Thyroid gland (tissue), 4 donors: ENCODE results near the gene ACD. TPM values are rescaled to one million over a fixed set of nuclear protein-coding genes. Genes with fewer than 3 reads are reported as not detected.

Experiments
- DNase-seq, 2 donors: peaks; one replicate each; pipeline ENCODE4 v3.0.0-alpha.2; 2019
- H3K27ac ChIP-seq, 3 donors: fragments of 200-600 bp; sonication (generic); 1 replicate in 2 of 3; 2 replicates in 1 of 3; pipeline ENCODE4 v1.5.1; 2016 to 2019; ENCODE audit warnings: mild to moderate bottlenecking in 1 of 3, moderate library complexity in 1 of 3
- H3K27me3 ChIP-seq: fragments of 200-600 bp; sonication (generic); one replicate; pipeline ENCODE4 v1.5.1; 2019
- H3K36me3 ChIP-seq, 2 donors: fragments of 200-600 bp; sonication (generic); one replicate each; pipeline ENCODE4 v1.5.1; 2016 to 2019
- H3K4me1 ChIP-seq, 2 donors: fragments of 200-600 bp; sonication (generic); one replicate each; pipeline ENCODE4 v1.5.1; 2017 to 2019
- H3K4me3 ChIP-seq, 3 donors: fragments of 200-600 bp; sonication (generic); replicated peaks in 1 of 3; 1 replicate in 2 of 3; 2 replicates in 1 of 3; pipeline ENCODE4 v1.5.1; 2016; ENCODE audit warnings: mild to moderate bottlenecking in 1 of 3
- H3K9me3 ChIP-seq: fragments of 200-600 bp; sonication (generic); one replicate; pipeline ENCODE4 v1.5.1; 2017
- CTCF ChIP-seq, 6 experiments: fragments of 200-600 bp in 3 of 6; fragments of 450-650 bp in 3 of 6; sonication (generic) in 3 of 6; IDR thresholded peaks; one replicate each; pipeline ENCODE4 v1.5.1; 2016 to 2019; ENCODE audit warnings: antibody characterized with exemption in 6 of 6, mild to moderate bottlenecking in 2 of 6, inconsistent platforms in 1 of 6, moderate library complexity in 1 of 6
- POLR2A ChIP-seq, 2 donors: fragments of 450-650 bp; IDR thresholded peaks; one replicate each; pipeline ENCODE4 v1.6.1; 2017; ENCODE audit warnings: antibody characterized with exemption in 2 of 2, mild to moderate bottlenecking in 2 of 2, moderate library complexity in 1 of 2
- WGBS, 2 donors: methylation state at CpG; one replicate each; pipeline ENCODE4 v1.1.5; 2017; 5-methylcytosine and 5-hydroxymethylcytosine counted together
- intact Hi-C: fragments of 100-400 bp; cut with DNase I; formaldehyde crosslinking; loops from one replicate; pipeline ENCODE4 v1.15.1; 2023
- total RNA-seq, 4 donors: library from RNA; depleted of rRNA; stranded (reverse); fragments of >200 nt; gene quantifications; one replicate each; pipeline ENCODE4 v1.2.3, GENCODE V29; 2016

The ACD gene
- total RNA-seq, 4 donors from 2014 or later, result 9.3 to 28.7 (median 21.5) TPM

- H3K4me3 ChIP-seq, result no peak overlapping the region
- H3K27me3 ChIP-seq, result no peaks in the 10 kb centered on the region
- no peaks in the 10 kb centered on the region for H3K36me3 ChIP-seq
- no peak for TF ChIP-seq CTCF (IDR thresholded peaks at IDR 0.05)
- no peak for TF ChIP-seq POLR2A (IDR thresholded peaks at IDR 0.05)
- WGBS, 2 donors, result 94 to 96% methylated on average over 5 of the region's 5 CpGs
- intact Hi-C loops, result no loop called here
- no peaks in the 10 kb centered on the region for H3K4me1 ChIP-seq
- H3K27ac ChIP-seq, result no peak overlapping the region
- H3K9me3 ChIP-seq, result no peaks in the 10 kb centered on the region
- DNase-seq, result no peak
Observed at GRCh38 chr16:67704110-67704509, 44.0 kb upstream of the ACD start.

- no peak for DNase-seq
- no peak for TF ChIP-seq POLR2A (IDR thresholded peaks at IDR 0.05)
- no peak for TF ChIP-seq CTCF (IDR thresholded peaks at IDR 0.05)
- intact Hi-C loops, result no loop called here
- H3K4me3 ChIP-seq, result no peak overlapping the region
- no peaks in the 10 kb centered on the region for H3K27me3 ChIP-seq
- H3K9me3 ChIP-seq, result no peaks in the 10 kb centered on the region
- WGBS, 2 donors, result 86 to 93% methylated on average over 2 of the region's 2 CpGs
- H3K27ac ChIP-seq, result no peak overlapping the region
- no peaks in the 10 kb centered on the region for H3K36me3 ChIP-seq
- H3K4me1 ChIP-seq, result no peaks in the 10 kb centered on the region
Observed at GRCh38 chr16:67703626-67704025, 43.6 kb upstream of the ACD start.

- H3K27me3 ChIP-seq, result no peaks in the 10 kb centered on the region
- no peak overlapping the region for H3K27ac ChIP-seq
- TF ChIP-seq CTCF (IDR thresholded peaks at IDR 0.05), result no peak
- TF ChIP-seq POLR2A (IDR thresholded peaks at IDR 0.05), result no peak
- H3K9me3 ChIP-seq, result no peaks in the 10 kb centered on the region
- no peak for DNase-seq
- no peaks in the 10 kb centered on the region for H3K36me3 ChIP-seq
- H3K4me3 ChIP-seq, result no peak overlapping the region
- intact Hi-C loops, result no loop called here
- no peaks in the 10 kb centered on the region for H3K4me1 ChIP-seq
- 94 to 97% methylated on average over 4 of the region's 4 CpGs for whole genome bisulfite sequencing, 2 donors
Observed at GRCh38 chr16:67702130-67702529, 42.1 kb upstream of the ACD start.

- Histone ChIP-seq H3K4me3 (no peak overlapping the region), H3K36me3 (no peaks in the 10 kb centered on the region), H3K27me3 (no peaks in the 10 kb centered on the region), H3K4me1 (no peaks in the 10 kb centered on the region), H3K9me3 (no peaks in the 10 kb centered on the region), H3K27ac (no peak overlapping the region)
- TF ChIP-seq CTCF (IDR thresholded peaks at IDR 0.05), result no peak
- TF ChIP-seq POLR2A (IDR thresholded peaks at IDR 0.05), result no peak
- intact Hi-C loops, result no loop called here
- DNase-seq, result no peak
- 90 to 97% methylated on average over 1 of the region's 1 CpG for WGBS, 2 donors
Observed at GRCh38 chr16:67701420-67701819, 41.4 kb upstream of the ACD start.

- Histone ChIP-seq H3K36me3 (no peaks in the 10 kb centered on the region), H3K4me3 (no peak overlapping the region), H3K27me3 (no peaks in the 10 kb centered on the region), H3K4me1 (peaks cover 3 to 9% of the 10 kb centered on the region in 2 donors), H3K9me3 (no peaks in the 10 kb centered on the region), H3K27ac (no peak overlapping the region)
- TF ChIP-seq POLR2A (IDR thresholded peaks at IDR 0.05) (no peak), CTCF (IDR thresholded peaks at IDR 0.05) (no peak)
- DNase-seq, result no peak
- 95 to 99% methylated on average over 7 of the region's 7 CpGs for WGBS, 2 donors
- intact Hi-C loops, result no loop called here
Observed at GRCh38 chr16:67699265-67699664, 39.2 kb upstream of the ACD start.
